Ramos (cell line): ENCODE measurements around the gene DHRSX.
"Not testable (repeated sequence)": the region's sequence is repeated elsewhere in the genome, so short reads cannot be mapped to it uniquely, and the experiment has no call there.

ENCODE experiments used
- in situ Hi-C: fragments of 300-500 bp; cut with MboI; formaldehyde crosslinking; loops from one replicate; pipeline ENCODE4 v1.14.3; 2022; ENCODE audit warnings: low sequenced_read_pairs; ENCODE audit not compliant: unreplicated experiment

The DHRSX gene

DNA sequence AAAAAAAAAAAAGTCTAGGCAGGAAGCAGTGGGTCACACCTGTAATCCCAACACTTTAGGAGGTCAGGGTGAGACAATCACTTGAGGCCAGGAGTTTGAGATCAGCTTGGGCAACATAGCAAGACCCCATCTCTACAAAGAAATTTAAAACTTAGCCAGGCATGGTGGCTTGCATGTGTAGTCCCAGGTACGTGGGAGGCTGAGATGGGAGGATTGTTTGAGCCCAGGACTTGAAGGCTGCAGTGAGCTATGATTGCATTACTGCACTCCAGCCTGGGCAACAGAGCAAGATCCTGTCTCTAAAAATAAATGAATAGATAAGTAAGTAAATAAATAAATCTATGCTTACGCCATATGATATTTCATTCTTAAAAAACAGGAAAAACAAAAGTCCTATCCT lies 65.3 kb downstream of the DHRSX start:
- in situ Hi-C loops, result no loop called here

DNA sequence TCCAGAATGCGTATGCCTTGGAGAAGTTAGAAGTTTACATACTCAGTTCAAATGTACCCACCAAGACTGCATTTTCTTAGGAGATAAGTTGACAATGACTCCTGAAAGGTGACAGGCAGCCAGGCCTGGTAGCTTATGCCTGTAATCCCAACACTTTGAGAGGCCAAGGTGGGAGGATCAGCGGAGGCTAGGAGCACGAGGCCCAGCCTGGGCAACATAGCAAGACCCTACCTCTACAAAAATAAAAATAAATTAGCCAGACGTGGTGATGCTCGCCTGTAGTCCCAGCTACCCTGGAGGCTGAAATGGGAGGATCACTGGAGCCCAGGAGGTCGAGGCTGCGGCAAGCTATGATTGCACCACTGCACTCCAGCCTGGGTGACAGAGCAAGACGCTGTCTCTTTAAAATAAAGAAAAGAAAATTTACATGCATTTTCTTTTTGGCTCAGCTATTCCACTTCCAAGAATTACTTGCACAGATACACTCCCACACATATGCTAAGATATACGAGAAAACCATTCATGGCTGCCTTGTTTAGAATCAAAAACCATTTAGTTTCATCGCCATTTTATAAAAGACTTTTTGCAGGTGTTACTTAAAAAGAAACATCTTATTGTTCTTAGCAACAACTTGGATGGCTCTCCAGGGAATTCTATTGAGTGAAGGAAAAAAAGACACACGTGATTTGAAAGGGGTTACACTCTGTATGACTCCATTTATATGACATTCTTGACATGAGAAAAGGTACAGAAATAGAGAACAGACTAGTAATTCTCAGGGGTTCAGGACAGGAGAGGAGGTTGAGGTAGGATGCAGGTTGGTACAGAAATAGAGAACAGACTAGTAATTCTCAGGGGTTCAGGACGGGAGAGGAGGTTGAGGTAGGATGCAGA lies 66.3 kb downstream of the DHRSX start:
- in situ Hi-C loops, result no loop called here

DNA sequence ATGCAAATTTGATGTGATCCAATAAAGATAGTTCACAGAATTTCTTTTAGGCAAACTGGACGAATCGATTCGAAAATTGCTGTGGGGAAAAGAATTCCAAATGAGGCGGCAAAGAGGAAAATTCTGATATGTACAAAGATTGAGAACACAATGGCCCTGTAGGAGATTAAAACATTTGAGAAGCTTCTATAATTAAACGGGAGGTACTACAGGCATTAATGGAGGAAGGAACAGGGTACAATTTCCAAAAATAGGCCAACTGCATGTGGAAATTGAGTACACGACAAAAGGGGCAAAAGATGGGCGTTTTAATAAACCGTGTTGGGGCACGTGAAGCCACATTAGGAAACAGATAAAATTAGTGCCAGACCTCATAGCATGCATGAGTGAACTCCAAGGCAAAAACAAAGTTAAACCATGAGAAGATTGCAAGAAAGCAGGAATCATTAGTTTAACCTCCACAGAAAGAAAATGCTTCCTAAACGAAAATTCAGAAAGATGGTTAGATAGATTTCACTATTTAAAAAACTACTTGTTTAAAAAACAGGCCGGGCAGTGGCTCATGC lies 68.4 kb downstream of the DHRSX start:
- in situ Hi-C loops, result no loop called here

DNA sequence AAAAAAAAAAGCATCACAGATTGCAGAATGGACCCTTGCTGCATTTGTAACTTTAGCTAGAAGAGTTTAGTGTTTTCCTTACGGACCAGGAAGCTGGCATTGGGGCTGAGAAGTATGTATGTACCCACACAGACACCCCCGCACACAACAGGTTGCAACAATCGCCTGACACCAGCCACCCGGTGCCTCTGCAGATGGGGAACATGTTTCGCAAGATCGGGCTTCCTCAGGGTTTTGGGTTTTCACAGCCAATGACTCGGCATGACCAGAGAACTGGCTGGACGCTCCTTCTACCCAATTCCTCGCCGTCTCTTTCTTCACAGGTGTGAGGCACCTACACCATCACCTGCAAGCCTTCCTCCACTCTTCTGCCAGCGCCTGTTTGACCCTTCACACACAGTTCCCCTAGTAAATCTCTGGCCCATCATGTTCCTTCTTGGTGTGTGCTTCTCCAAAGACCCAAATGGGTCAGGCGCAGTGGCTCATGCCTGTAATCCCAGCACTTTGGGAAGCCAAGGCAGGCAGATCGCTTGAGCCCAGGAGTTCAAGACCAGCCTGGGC lies 70.4 kb downstream of the DHRSX start:
- in situ Hi-C loops, result no loop called here

DNA sequence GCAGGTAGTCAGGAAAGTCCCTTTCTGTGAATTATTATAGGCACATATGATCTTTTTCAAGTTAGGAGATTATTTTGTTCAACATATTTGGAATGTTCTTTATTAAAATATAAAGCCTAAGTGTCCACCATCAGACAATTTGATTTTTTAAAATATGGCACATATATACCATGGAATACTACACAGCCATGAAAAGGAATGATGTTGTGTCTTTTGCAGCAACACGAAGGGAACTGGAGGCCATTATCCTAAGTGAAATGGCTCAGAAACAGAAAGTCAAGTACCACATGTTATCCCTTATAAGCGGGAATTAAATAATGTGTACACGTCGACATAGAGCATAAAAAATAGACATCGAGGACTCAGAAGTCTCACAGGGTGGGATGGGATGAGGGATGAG lies 73.0 kb downstream of the DHRSX start:
- in situ Hi-C loops, result no loop called here

DNA sequence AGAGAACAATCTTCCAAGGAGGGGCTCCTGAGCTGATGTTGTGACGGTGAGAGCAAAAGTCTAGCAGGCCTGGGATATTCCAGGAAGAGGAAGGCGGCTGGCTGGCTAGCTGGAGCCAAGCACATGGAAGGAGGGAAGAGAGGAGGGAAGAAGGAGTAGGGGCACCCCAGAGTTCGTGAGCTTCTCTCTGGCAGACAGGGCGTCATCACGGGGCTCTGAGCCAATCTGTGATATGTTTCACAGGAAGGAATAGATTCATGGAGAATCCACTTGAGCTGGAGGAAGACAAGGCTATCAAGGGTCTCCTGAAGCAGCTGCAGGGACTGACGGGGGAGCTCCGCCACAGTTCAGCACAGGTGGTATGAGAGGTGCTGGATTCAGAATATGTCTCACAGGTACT lies 73.6 kb downstream of the DHRSX start:
- in situ Hi-C loops, result no loop called here

DNA sequence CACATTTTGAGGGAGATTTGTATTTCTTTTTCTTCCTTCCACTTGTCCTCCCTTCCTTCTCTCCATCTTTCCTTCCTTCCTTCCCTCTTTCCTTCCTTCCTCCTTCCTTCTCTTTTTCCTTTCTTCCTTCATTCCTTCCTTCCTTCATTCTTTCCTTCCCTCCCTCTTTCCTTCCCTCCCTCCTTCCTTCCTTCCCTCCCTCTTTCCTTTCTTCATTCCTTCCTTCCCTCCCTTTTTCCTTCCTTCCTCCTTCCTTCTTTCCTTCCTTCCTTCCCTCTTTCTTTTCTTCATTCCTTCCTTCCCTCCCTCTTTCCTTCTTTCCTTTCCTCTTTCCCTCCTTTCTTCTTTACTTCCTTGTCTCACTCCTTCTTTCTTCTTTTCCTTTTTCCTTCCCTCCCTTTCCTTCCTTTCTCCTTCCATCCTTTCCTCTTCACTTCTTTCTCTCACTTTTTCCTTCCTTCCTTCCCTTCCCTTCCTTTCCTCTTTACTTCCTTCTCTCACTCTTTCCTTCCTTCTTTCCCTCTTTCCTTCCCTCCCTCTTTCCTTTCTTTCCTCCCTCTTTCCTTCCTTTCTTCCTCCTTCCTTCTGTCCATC lies 74.4 kb downstream of the DHRSX start:
- in situ Hi-C loops, result no loop called here

DNA sequence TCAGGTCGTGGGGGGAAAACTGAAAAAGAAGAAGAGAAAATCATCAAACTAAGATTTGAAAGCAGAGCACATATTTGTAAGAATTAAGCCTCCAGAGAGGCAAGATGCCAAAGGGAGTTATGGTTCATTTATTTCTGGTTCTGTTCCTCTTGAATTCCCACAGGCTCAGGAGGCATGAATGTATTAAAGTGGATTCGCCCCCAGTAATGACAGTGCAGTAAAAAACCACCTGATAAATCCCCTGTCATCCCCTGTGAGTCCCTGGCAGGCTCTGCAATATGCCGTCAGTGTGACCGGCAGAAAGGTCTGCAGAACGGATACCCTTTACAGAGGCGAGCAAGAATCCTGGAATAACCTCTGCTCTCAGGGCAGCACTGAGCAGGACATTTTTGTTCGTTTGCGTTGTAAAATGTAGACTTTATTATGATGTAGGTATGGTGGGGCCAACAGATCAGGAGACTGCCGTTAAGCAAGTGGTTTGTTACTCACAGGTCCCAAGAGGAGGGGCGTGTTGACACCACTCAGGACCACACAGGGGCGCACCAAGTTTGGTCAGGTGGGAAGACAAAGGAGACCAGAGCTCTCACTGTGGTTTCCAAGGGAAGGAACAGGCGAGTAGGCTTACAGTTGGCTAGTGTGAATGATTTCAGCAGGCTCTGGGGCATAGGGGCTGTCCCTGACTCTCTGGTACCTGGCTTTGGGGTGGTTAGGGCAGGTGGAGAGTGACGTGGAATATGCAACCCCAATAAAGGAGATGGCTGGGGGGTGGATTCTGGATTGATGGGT lies 75.3 kb downstream of the DHRSX start:
- in situ Hi-C loops, result no loop called here

DNA sequence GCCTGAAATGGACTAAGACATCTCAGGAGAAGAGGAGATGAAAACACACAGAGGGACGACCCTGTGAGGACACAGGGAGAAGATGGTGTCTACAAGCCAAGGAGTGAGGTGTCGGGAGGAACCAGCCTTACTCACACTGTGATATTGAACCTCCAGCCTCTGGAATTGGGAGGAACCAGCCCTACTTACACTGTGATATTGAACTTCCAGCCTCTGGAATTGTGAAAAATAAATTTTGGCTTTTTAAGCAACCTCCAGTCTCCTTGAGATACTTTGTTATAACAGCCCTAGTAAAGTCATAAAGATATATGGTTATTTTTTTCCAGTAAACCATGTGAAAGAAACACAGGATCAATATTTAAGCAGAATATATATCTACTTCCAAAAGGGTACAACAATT lies 76.5 kb downstream of the DHRSX start:
- in situ Hi-C loops, result no loop called here

DNA sequence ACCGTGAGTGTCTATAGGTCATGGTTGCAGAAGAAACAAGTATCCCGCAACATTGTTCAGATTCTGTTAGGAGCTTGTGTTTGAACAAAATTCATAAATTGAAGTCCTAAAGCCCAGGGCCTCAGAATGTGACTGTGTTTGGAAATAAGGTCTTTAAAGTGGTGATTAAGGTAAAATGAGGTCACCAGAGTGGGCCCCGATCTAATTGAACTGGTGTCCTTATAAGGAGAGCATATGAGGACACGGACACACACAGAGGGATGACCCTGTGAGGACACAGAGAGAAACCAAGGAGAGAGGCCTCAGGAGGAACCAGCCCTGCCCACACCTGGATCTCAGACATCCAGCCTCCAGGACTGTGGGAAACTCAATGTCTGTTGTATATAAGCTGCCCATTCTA lies 76.9 kb downstream of the DHRSX start:
- in situ Hi-C loops, result no loop called here

DNA sequence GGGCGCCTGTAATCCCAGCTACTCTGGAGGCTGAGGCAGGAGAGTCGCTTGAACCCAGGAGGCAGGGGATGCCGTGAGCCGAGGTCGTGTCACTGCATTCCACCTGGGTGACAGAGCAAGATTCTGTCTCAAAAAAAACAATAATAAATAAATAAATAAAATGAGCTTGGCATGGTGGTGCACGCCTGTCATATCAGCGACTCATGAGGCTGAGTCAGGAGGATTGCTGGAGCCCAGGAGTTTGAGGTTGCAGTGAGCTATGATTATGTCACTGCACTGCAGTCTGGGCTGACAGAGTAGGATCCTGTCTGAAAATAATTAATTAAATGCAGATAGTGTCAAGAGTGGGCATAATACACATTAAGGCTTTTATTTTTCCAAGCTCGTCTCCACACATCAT lies 77.5 kb downstream of the DHRSX start:
- in situ Hi-C loops, result no loop called here

DNA sequence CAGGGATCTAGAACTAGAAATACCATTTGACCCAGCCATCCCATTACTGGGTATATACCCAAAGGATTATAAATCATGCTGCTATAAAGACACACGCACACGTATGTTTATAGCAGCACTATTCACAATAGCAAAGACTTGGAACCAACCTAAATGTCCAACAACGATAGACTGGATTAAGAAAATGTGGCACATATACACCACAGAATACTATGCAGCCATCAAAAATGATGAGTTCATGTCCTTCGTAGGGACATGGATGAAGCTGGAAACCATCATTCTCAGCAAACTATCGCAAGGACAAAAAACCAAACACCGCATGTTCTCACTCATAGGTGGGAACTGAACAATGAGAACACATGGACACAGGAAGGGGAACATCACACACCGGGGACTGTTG lies 81.4 kb downstream of the DHRSX start:
- in situ Hi-C loops, result not testable (repeated sequence)

DNA sequence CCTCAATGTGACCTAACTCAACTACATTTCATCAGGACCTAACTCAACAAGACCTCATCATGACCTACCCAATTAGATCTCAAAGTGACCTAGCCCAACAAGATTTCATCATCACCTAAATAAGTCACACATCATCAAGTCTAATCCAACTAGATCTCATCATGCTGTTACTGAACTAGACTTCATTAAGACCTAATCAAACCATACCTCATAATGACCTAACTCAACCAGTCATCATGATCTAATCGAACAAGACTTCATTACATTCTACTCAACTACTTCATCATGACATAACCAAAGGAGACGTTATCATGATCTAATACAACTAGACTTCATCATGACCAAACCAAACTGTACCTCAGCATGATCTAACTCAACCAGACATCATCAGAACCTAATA lies 82.8 kb downstream of the DHRSX start:
- in situ Hi-C loops, result no loop called here

DNA sequence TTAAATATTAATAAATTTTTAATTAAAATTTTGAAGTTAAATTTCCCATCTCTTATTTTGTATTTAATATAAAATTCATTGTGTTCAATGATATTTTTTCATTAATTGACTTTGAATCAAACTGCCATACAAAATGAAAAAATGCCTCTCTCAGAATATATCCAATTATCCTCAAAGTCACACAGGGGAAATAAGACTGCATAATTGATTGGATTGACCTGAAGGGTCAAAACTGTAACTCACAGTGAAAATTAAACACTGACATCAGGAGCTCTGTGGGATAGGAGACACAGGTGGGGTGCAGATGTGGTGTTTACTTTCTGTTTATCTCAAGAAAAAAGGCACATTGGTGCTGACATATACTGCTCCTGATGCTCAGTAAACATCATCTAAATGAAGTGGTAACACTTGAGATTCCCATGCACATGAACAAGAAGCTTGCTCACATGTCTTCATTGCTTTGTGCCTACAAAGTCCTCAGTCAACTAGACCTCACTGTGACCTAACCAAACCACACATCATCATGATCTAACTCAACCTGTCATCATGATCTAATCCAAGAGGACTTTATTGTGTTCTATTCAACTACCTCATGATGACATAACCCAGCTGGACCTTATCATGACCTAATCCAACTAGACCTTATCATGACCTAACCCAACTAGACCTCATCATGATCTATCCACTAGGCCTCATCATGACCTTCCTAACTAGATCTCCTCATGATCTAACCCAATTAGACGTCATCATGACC lies 83.7 kb downstream of the DHRSX start:
- in situ Hi-C loops, result no loop called here

DNA sequence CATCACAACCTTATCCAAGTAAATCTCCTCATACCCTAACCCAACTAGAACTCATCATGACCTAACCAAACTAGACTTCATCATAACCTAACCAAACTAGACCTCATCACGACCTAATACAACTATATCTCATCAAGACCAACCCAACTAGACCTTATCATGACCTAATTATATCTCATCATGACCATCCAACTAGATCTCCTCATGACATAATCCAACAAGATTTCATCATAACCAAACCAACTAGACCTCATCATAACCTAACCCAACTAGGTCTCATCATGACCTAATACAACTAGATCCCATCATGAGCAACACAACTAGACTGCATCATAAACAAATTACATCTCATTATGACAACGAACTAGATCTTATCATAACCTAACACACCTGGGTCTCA lies 86.4 kb downstream of the DHRSX start:
- in situ Hi-C loops, result no loop called here

DNA sequence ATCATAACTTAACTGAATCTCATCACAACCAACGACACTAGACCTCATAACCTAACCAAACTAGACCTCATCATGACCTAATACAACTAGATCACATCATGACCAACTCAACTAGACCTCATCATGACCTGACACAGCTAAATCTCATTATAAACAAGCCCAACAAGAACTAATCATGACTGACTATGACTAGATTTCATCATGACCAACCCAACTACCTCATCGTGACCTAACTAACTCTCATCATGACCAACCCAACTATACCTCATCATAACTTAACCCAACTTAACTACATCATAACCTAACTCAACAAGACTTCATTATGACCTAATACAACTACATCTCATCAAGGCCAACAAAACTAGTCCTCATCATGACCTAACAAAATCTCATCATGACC lies 86.8 kb downstream of the DHRSX start:
- in situ Hi-C loops, result no loop called here

DNA sequence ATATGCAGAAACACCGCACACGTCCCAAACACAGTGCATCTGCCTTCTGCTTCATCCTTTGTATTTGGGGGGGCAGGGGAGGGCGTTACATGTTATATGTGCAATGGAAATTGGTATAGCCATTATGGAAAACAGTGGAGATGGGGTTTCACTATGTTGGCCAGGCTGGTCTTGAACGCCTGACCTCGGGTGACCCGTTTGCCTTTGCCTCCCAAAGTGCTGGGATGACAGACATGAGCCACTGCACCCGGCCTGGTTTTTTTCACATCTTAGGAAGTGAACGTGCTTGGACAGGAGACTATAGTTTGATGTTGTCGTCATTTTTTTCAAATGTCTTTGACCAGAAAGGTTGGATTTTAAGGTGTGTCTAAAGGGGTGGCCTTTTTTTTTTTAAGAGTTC lies 88.6 kb downstream of the DHRSX start:
- in situ Hi-C loops, result no loop called here

DNA sequence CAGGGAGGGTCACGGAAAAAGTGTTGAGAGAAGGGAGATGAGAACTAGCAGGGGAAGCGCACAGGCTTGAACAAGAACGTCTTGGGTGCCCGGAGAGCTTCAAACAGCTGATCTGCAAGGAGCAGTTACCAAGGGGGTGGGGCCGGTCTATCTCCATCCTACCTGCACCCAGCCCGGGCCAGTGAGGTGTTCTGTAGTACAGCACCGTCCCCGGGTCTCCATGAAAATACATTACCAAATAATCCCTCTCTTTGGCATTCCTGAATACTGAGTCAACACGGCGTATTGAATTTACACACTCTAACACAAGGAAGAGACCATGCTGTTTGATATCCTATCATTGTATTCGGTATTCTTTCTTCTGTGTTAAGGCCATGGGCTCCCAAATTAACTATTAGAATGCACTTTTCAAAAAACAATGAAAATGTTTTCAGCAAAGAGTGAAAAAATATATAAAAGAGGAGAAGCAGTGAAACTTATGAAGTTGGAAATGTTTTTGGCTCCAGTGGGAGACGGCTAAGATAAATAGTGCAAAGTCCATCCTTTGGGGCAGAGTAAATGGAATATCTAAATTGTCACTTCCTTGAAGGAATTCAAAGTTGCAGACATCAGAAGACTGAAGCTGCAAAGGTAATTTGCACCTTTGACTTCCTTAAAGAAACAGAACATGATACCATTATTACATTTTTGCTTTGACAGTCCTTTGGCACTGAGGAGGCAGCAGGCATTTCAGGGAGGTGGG lies 90.3 kb downstream of the DHRSX start:
- in situ Hi-C loops, result no loop called here

DNA sequence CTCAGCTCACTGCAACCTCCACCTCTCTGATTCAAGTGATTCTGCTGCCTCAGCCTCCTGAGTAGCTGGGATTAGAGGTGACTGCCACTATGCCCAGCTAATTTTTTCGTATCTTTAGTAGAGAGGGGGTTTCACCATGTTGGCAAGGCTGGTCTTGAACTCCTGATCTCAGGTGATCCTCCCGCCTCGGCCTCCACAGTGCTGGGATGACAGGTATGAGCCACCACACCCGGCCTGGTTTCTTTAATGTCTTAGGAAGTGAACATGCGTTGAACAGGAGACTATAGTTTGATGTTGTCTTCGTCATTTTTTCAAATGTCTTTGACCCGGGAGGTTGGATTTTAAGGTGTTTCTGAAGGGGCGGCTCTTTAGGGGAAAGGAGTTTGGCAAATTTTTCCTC lies 91.0 kb downstream of the DHRSX start:
- in situ Hi-C loops, result no loop called here
